Glutamatergic neuron (in vitro differentiated cells): Measurements from ENCODE around the gene HMG20A. TPM values are rescaled to one million over a fixed set of nuclear protein-coding genes. Genes with fewer than 3 reads are reported as not detected.
"Not testable (repeated sequence)": the region's sequence is repeated elsewhere in the genome, so short reads cannot be mapped to it uniquely, and the experiment has no call there.

Experiments
- DNase-seq: peaks from one replicate; pipeline ENCODE4 v3.0.0; 2022
- H3K27ac Mint-ChIP-seq: one replicate; pipeline ENCODE4 v1.8.0; 2020; ENCODE audit warnings: mild to moderate bottlenecking, mixed read lengths, inconsistent platforms; ENCODE audit not compliant: unreplicated experiment
- H3K27me3 Mint-ChIP-seq: one replicate; pipeline ENCODE4 v1.8.0; 2020; ENCODE audit warnings: mild to moderate bottlenecking, moderate library complexity, mixed read lengths, inconsistent platforms; ENCODE audit not compliant: unreplicated experiment
- H3K36me3 Mint-ChIP-seq: one replicate; pipeline ENCODE4 v1.8.0; 2020; ENCODE audit warnings: mild to moderate bottlenecking, mixed read lengths, inconsistent platforms; ENCODE audit not compliant: unreplicated experiment
- H3K4me1 Mint-ChIP-seq: one replicate; pipeline ENCODE4 v1.8.0; 2020; ENCODE audit warnings: mild to moderate bottlenecking, low read depth, mixed read lengths, inconsistent platforms; ENCODE audit not compliant: unreplicated experiment
- H3K4me3 Mint-ChIP-seq: one replicate; pipeline ENCODE4 v1.8.0; 2020; ENCODE audit warnings: mild to moderate bottlenecking, mixed read lengths, inconsistent platforms; ENCODE audit not compliant: unreplicated experiment
- H3K9me3 Mint-ChIP-seq: one replicate; pipeline ENCODE4 v1.8.0; 2020; ENCODE audit warnings: mild to moderate bottlenecking, moderate library complexity, mixed read lengths, inconsistent platforms; ENCODE audit not compliant: unreplicated experiment
- CTCF ChIP-seq: fragments of 200-600 bp; sonication (generic); IDR thresholded peaks from one replicate; pipeline ENCODE4 v1.5.0; 2021; ENCODE audit not compliant: partially characterized antibody, unreplicated experiment
- total RNA-seq: library from RNA; stranded (reverse); fragmentation: NEBNext Ultra II Directional; extraction: Animal tissue kit (Norgen Biotek cat#: 25700); gene quantifications from one replicate; pipeline ENCODE4 v1.2.1, GENCODE V29; 2021; ENCODE audit not compliant: unreplicated experiment

Gene HMG20A
- total RNA-seq, 1 donor from 2014 or later, result 62.1 TPM

GRCh38 chr15:77395013-77395774, 25.5 kb upstream of the HMG20A start:
- H3K36me3 Mint-ChIP-seq, result peaks cover 39% of the 10 kb centered on the region
- H3K27ac Mint-ChIP-seq, result no peak overlapping the region
- H3K9me3 Mint-ChIP-seq, result peaks cover 14% of the 10 kb centered on the region
- H3K4me1 Mint-ChIP-seq, result no peaks in the 10 kb centered on the region
- H3K27me3 Mint-ChIP-seq, result no peaks in the 10 kb centered on the region
- H3K4me3 Mint-ChIP-seq, result no peak overlapping the region
- no peak for TF ChIP-seq CTCF
- no peak for DNase-seq

- H3K9me3 Mint-ChIP-seq, result peaks cover 14% of the 10 kb centered on the region
- no peak overlapping the region for H3K4me3 Mint-ChIP-seq
- no peak for TF ChIP-seq CTCF
- H3K36me3 Mint-ChIP-seq, result peaks cover 42% of the 10 kb centered on the region
- no peaks in the 10 kb centered on the region for H3K4me1 Mint-ChIP-seq
- H3K27me3 Mint-ChIP-seq, result no peaks in the 10 kb centered on the region
- no peak overlapping the region for H3K27ac Mint-ChIP-seq
- no peak for DNase-seq
Observed at GRCh38 chr15:77396692-77397091, 24.0 kb upstream of the HMG20A start.

GRCh38 chr15:77398927-77399326, 21.8 kb upstream of the HMG20A start:
- H3K27me3 Mint-ChIP-seq, result no peaks in the 10 kb centered on the region

GRCh38 chr15:77400258-77400657, 20.4 kb upstream of the HMG20A start:
- TF ChIP-seq CTCF, result no peak
- peaks cover 9% of the 10 kb centered on the region for H3K9me3 Mint-ChIP-seq
- no peak for DNase-seq
- H3K27ac Mint-ChIP-seq, result no peak overlapping the region
- no peak overlapping the region for H3K4me3 Mint-ChIP-seq
- no peaks in the 10 kb centered on the region for H3K4me1 Mint-ChIP-seq
- no peaks in the 10 kb centered on the region for H3K27me3 Mint-ChIP-seq
- peaks cover 33% of the 10 kb centered on the region for H3K36me3 Mint-ChIP-seq

More at GRCh38 chr15:77398927-77399326, 21.8 kb upstream of the HMG20A start:
- H3K4me3 Mint-ChIP-seq, result no peak overlapping the region
- TF ChIP-seq CTCF, result no peak
- no peaks in the 10 kb centered on the region for H3K4me1 Mint-ChIP-seq
- no peak for DNase-seq
- no peak overlapping the region for H3K27ac Mint-ChIP-seq
- H3K36me3 Mint-ChIP-seq, result peaks cover 37% of the 10 kb centered on the region
- peaks cover 9% of the 10 kb centered on the region for H3K9me3 Mint-ChIP-seq

- Mint-ChIP-seq H3K4me3 (no peak overlapping the region), H3K27ac (no peak overlapping the region), H3K4me1 (no peaks in the 10 kb centered on the region), H3K9me3 (peaks cover 10% of the 10 kb centered on the region), H3K27me3 (no peaks in the 10 kb centered on the region), H3K36me3 (peaks cover 29% of the 10 kb centered on the region)
- no peak for TF ChIP-seq CTCF
- no peak for DNase-seq
Observed at GRCh38 chr15:77402740-77403379, 17.8 kb upstream of the HMG20A start.

GRCh38 chr15:77406173-77406759, 14.4 kb upstream of the HMG20A start:
- DNase-seq, H3K36me3 Mint-ChIP-seq, H3K4me1 Mint-ChIP-seq, H3K4me3 Mint-ChIP-seq, H3K9me3 Mint-ChIP-seq, H3K27me3 Mint-ChIP-seq, H3K27ac Mint-ChIP-seq: not testable (repeated sequence)
